Ovary (tissue), 9 donors: ENCODE data around the gene GPR17. TPM values are rescaled to one million over a fixed set of nuclear protein-coding genes. Genes with fewer than 3 reads are reported as not detected.

Experiments used
- DNase-seq, 5 donors: peaks; one replicate each; pipeline ENCODE4 v3.0.0-alpha.2; 2019 to 2020
- H3K27ac ChIP-seq, 2 donors: fragments of 200-600 bp; one replicate each; pipeline versions ENCODE4 v1.5.1 to v1.8.0; 2019 to 2022
- H3K27me3 ChIP-seq: fragments of 200-600 bp; one replicate; pipeline ENCODE4 v1.8.0; 2022
- H3K36me3 ChIP-seq: fragments of 200-600 bp; sonication (generic); one replicate; pipeline ENCODE4 v1.5.1; 2019
- H3K4me1 ChIP-seq: one replicate; pipeline ENCODE4 v1.8.1; 2013; ENCODE audit warnings: mild to moderate bottlenecking, moderate library complexity; ENCODE audit not compliant: insufficient read depth
- H3K4me3 ChIP-seq: fragments of 200-600 bp; sonication (generic); one replicate; pipeline ENCODE4 v1.5.1; 2017
- H3K9me3 ChIP-seq, 2 donors: fragments of 200-600 bp in 1 of 2; sonication (generic) in 1 of 2; one replicate each; pipeline versions ENCODE4 v1.5.1 to v1.8.1; 2013 to 2019; ENCODE audit warnings: mild to moderate bottlenecking in 1 of 2, moderate library complexity in 1 of 2
- CTCF ChIP-seq, 3 donors: fragments of 450-650 bp in 2 of 3; fragments of 200-600 bp in 1 of 3; IDR thresholded peaks; one replicate each; pipeline versions ENCODE4 v1.5.1 to v1.8.0; 2016 to 2022; ENCODE audit warnings: antibody characterized with exemption in 3 of 3, mild to moderate bottlenecking in 1 of 3
- EP300 ChIP-seq: sonication (generic); formaldehyde crosslinking; IDR thresholded peaks from one replicate; pipeline ENCODE4 v1.6.1; 2017; ENCODE audit warnings: antibody characterized with exemption
- POLR2A ChIP-seq: fragments of 450-650 bp; IDR thresholded peaks from one replicate; pipeline ENCODE4 v1.6.1; 2017; ENCODE audit warnings: antibody characterized with exemption, mild to moderate bottlenecking, moderate library complexity
- WGBS, 3 donors: extraction: QIAGEN DNeasy Blood & Tissue Kit in 1 of 3; methylation state at CpG; one replicate each; pipeline versions ENCODE4 v1.1.5 to v1.1.7; 2013 to 2017; 5-methylcytosine and 5-hydroxymethylcytosine counted together
- intact Hi-C, 4 donors: fragments of 100-400 bp; cut with DNase I; formaldehyde crosslinking; loops; one replicate each; pipeline versions ENCODE4 v1.11.0 to v1.15.1; 2022 to 2023
- polyA plus RNA-seq, 2 donors: library from polyadenylated mRNA; stranded (reverse); fragments of 200-250 nt in 1 of 2; fragments of 350-450 nt in 1 of 2; fragmentation: Illumina TruSeq in 1 of 2; extraction: RNeasy Lipid Tissue Mini Kit (QIAGEN cat#74804) in 1 of 2; gene quantifications; one replicate each; pipeline ENCODE4 v1.2.3, GENCODE V29; 2013 to 2014
- total RNA-seq, 7 donors: library from RNA; depleted of rRNA in 2 of 7; stranded (reverse); fragments of >200 nt in 2 of 7; fragmentation: NEBNext Ultra II Directional in 3 of 7; extraction: Animal tissue kit (Norgen Biotek cat#: 25700) in 3 of 7; gene quantifications; one replicate each; pipeline versions ENCODE4 v1.1.0 to v1.2.4, GENCODE V29; 2016 to 2023
- donor health status: DM: no; HTN: no; CAD: no; lungs with moderate emphysema.
- donor health status: DM: no; HTN: no; CAD: no.
- donor health status: Bipolar disorder and iron deficiency.
- donor health status: DM: yes; HTN: yes; CAD: no.
- donor health status: DM: no; HTN: no; CAD: no.
- donor health status: DM: yes; HTN: yes; CAD: no.

The GPR17 gene
- total and polyA plus RNA-seq, 9 donors = 0.18 TPM; not detected in 8

- DNase-seq = no peak
- Histone ChIP-seq H3K36me3 (no peaks in the 10 kb centered on the region), H3K27me3 (no peaks in the 10 kb centered on the region), H3K4me1 (no peaks in the 10 kb centered on the region), H3K9me3 (peaks cover 0 to 4% of the 10 kb centered on the region in 2 donors), H3K27ac (no peak overlapping the region), H3K4me3 (no peak overlapping the region)
- WGBS, 3 donors = 88 to 89% (median 88%) methylated on average over 13 of the region's 13 CpGs
- intact Hi-C loops = no loop called here
- TF ChIP-seq POLR2A (no peak), CTCF (IDR thresholded peaks at IDR 0.05) (no peak), EP300 (no peak)
Measured at GRCh38 chr2:127612111-127612822, 33.7 kb upstream of the GPR17 start.

GRCh38 chr2:127614246-127614645 is 31.7 kb upstream of the GPR17 start:
- Histone ChIP-seq H3K36me3 (no peaks in the 10 kb centered on the region), H3K9me3 (peaks cover 0 to 4% of the 10 kb centered on the region in 2 donors), H3K27me3 (no peaks in the 10 kb centered on the region), H3K27ac (no peak overlapping the region), H3K4me3 (no peak overlapping the region), H3K4me1 (no peaks in the 10 kb centered on the region)
- TF ChIP-seq POLR2A (no peak), EP300 (no peak), CTCF (IDR thresholded peaks at IDR 0.05) (no peak)
- intact Hi-C loops = no loop called here
- WGBS, 3 donors = 88 to 98% (median 93%) methylated on average over 2 of the region's 2 CpGs
- DNase-seq = no peak

GRCh38 chr2:127614731-127615130 is 31.2 kb upstream of the GPR17 start:
- Histone ChIP-seq H3K4me1 (no peaks in the 10 kb centered on the region), H3K9me3 (peaks cover 0 to 4% of the 10 kb centered on the region in 2 donors), H3K27ac (no peak overlapping the region), H3K27me3 (no peaks in the 10 kb centered on the region), H3K36me3 (no peaks in the 10 kb centered on the region), H3K4me3 (no peak overlapping the region)
- TF ChIP-seq CTCF (IDR thresholded peaks at IDR 0.05) (no peak), EP300 (no peak), POLR2A (no peak)
- 30 to 63% (median 42%) methylated on average over 3 of the region's 3 CpGs for WGBS, 3 donors
- intact Hi-C loops = no loop called here
- DNase-seq = no peak

- no peaks in the 10 kb centered on the region for H3K4me1 ChIP-seq
- 68 to 70% (median 69%) methylated on average over 18 of the region's 18 CpGs for WGBS, 3 donors
- peaks cover 0 to 4% of the 10 kb centered on the region in 2 donors for H3K9me3 ChIP-seq
- H3K27me3 ChIP-seq = no peaks in the 10 kb centered on the region
- no peaks in the 10 kb centered on the region for H3K36me3 ChIP-seq
- TF ChIP-seq CTCF (IDR thresholded peaks at IDR 0.05) (no peak), POLR2A (no peak), EP300 (no peak)
- intact Hi-C loops = no loop called here
- DNase-seq = no peak
- no peak overlapping the region for H3K27ac ChIP-seq
- no peak overlapping the region for H3K4me3 ChIP-seq
Measured at GRCh38 chr2:127615511-127616166, 30.3 kb upstream of the GPR17 start.
